Activated T-cell treated with anti-CD3 and anti-CD28 coated beads, Interleukin-2, amount 50 U/mL, for 1 hour (primary cell): Measurements from ENCODE around the gene MYO1E.
A peak's percentile ranks its signal among the peaks of the same experiment; 100 is the strongest.
"Not testable (repeated sequence)": the region's sequence is repeated elsewhere in the genome, so short reads cannot be mapped to it uniquely, and the experiment has no call there.

Experiments used
- DNase-seq: peaks from one replicate; pipeline ENCODE4 v3.0.0-alpha.2; 2020

MYO1E gene

GRCh38 chr15:59157840-59158700, 214.6 kb downstream of the MYO1E start:
- DNase-seq: no peak

GRCh38 chr15:59157396-59157795, 215.3 kb downstream of the MYO1E start:
- no peak for DNase-seq

GRCh38 chr15:59155431-59155830, 217.2 kb downstream of the MYO1E start:
- no peak for DNase-seq

GRCh38 chr15:59154243-59154642, 218.4 kb downstream of the MYO1E start:
- DNase-seq: no peak

- no peak for DNase-seq
These were observed 219.2 kb downstream of the MYO1E start for GRCh38 chr15:59153466-59153865.

- no peak for DNase-seq
These were observed 219.8 kb downstream of the MYO1E start for GRCh38 chr15:59152694-59153450.

GRCh38 chr15:59150185-59150584, 222.5 kb downstream of the MYO1E start:
- no peak for DNase-seq

GRCh38 chr15:59148153-59148833, 224.4 kb downstream of the MYO1E start:
- no peak for DNase-seq

- DNase-seq: no peak
These were observed 225.0 kb downstream of the MYO1E start for GRCh38 chr15:59147666-59148065.

GRCh38 chr15:59144594-59144993, 228.1 kb downstream of the MYO1E start:
- DNase-seq: not testable (repeated sequence)

GRCh38 chr15:59143281-59143680, 229.4 kb downstream of the MYO1E start:
- DNase-seq: no peak

- no peak for DNase-seq
These were observed 232.0 kb downstream of the MYO1E start for GRCh38 chr15:59140422-59141226.

- peak; percentile 64 for DNase-seq
These were observed 234.4 kb downstream of the MYO1E start for GRCh38 chr15:59138243-59138642.

GRCh38 chr15:59137566-59137965, 235.1 kb downstream of the MYO1E start:
- DNase-seq: no peak

- DNase-seq: no peak
These were observed 238.7 kb downstream of the MYO1E start for GRCh38 chr15:59133929-59134427.

- DNase-seq: no peak
These were observed 240.6 kb downstream of the MYO1E start for GRCh38 chr15:59131969-59132562.

- no peak for DNase-seq
These were observed 241.2 kb downstream of the MYO1E start for GRCh38 chr15:59131456-59131855.

GRCh38 chr15:59127255-59127654, 245.4 kb downstream of the MYO1E start:
- not testable (repeated sequence) for DNase-seq

- not testable (repeated sequence) for DNase-seq
These were observed 247.0 kb downstream of the MYO1E start for GRCh38 chr15:59125683-59126082.

GRCh38 chr15:59124261-59124660, 248.4 kb downstream of the MYO1E start:
- no peak for DNase-seq

- no peak for DNase-seq
These were observed 251.7 kb downstream of the MYO1E start for GRCh38 chr15:59120937-59121336.

- DNase-seq: no peak
These were observed 253.0 kb downstream of the MYO1E start for GRCh38 chr15:59119625-59120024.
